ENCODE results near the gene TMEM45A. TPM values are rescaled to one million over a fixed set of nuclear protein-coding genes. Genes with fewer than 3 reads are reported as not detected.
"Not testable (repeated sequence)": the region's sequence is repeated elsewhere in the genome, so short reads cannot be mapped to it uniquely, and the experiment has no call there.

Gene TMEM45A
- total RNA-seq, 1 donor from 2014 or later: 13.1 TPM

DNA sequence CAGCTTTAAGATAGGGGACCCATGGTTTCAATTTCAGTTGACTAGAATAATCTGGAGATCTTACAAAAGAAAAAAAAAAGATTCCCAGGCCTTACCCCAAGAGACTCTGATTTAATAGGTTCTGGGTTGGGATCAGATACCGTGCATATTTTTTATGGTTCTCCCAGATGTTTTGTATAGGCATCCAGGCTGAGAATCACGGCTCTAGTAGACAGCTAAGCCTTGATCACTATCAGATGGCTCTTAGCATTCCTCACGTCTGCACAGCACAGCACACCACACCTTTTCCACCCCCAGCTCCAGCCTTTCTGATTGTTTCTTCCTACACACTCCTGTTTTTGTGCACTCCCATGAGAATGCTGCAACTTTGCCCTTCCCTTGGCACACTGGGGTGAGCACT lies 40.8 kb downstream of the TMEM45A start:
- DNase-seq (ENCODE audit: low spot score): no peak

DNA sequence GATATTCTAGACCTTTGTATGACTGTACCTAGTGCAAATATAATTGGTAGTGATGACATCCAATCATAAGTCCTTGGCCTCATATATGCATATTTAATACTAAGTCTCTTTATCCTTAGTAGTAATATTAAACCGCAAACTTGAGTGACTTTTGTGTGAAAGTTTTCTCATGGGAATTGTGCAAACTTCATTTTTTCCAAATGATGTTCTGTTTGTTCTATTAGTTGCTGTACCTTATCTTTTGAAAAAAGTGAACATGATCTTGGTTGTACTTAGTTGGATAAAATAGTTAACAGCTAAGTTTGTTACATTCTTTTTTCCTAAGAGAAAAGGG lies 43.2 kb downstream of the TMEM45A start:
- no peak for DNase-seq (ENCODE audit: low spot score)

DNA sequence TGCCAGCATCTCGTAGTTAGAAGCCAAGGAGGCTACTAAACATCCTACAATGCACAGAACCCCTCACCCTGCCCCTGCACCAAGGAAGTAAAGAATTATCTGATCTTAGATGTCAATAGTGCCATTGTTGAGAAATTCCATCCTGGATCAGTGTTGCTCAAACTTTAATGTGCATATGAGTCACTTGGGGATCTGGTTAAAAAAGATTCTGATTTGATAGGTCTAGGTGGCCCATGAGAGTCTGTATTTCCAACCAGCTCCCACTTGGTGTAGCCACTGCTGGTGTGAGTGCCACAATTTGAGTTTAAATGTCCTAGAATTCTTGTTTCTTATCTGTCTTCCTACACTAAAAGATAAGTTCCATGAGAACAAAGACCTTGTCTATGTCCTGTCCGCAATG lies 43.7 kb downstream of the TMEM45A start:
- no peak for DNase-seq (ENCODE audit: low spot score)

DNA sequence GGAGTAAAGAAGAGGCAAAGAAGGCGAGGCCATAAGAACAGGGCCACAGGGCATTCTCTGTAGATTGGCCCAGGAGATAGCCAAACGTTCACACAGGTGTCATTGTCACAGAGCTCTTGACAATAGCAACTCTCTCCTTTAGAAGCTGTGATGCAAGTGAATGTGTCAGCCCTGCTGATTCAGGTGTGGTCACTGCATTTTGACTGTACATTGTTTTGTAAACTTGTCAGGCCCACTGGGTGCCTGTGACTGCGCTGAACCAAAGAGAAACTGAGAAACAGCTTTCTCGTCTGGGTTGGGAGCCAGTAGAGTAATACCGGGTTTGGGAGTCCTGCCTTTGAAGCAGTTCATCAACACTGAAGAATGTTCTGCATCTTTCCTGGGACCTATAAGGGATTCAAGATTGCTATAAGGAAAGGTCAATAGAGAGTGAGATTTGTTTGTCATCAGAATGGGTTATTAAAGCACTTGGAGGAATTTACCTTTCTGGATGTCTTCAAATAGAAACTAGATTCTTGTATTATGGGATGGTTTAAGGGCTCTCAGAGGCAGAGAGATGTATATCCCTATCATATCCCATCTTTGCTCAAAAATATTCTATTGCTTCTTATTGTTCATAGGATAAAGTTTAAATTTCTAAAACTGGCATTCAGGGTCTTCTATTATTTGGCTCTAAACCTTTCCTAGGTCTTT lies 45.4 kb downstream of the TMEM45A start:
- no peak for DNase-seq (ENCODE audit: low spot score)

DNA sequence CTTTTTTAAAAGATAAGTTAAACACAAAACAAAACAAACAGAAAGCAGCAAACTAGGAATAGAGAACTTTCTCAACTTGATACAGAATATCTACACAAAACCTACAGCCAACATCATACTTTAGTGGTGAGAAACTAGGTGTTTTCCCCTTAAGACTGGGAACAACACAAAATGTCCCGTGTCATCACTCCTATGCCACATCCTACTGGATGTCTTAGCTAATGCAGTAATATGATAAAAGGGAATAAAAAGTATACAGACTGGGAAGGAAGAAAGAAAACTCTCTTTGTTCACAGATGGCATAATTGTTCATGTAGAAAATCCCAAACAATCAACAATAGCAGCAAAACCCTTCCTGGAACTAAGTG lies 45.9 kb downstream of the TMEM45A start:
- DNase-seq (ENCODE audit: low spot score): no peak

DNA sequence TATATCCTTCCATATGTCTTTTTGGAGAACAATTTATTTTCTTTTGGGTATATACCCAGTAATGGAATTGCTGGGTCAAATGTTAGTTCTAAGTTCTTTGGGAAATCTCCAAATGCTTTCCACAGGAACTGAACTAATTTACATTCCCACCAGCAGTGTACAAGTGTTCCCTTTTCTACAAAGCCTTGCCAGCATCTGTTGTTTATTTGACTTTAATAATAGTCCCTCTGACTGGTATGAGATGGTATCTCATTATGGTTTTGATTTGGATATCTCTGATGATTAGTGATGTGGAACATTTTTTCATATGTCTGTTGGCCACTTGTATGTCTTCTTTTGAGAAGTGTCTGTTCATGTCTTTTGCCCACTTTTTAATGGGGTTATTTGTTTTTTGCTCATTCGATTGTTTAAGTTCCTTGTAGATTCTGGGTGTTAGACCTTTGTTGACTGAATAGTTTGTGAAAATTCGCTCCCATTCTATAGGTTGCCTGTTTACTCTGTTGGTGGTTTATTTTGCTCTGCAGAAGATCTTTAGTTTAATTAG lies 48.4 kb downstream of the TMEM45A start:
- DNase-seq (ENCODE audit: low spot score): no peak

DNA sequence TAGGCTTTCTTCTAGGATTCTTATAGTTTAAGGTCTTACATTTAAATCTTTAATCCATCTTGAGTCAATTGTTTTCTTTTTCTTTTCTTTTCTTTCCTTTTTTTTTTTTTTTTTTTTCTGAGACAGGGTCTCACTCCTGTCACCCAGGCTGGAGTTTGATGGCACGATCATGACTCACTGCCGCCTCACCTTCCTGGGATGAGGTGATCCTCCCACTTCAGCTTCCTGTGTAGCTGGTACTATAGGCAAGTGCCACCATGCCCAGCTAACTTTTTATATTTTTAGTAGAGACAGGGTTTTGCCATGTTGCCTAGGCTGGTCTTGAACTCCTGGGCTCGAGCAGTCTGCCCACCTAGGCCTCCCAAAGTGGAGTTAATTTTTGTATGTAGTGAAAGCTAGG lies 49.0 kb downstream of the TMEM45A start:
- DNase-seq (ENCODE audit: low spot score): not testable (repeated sequence)

DNA sequence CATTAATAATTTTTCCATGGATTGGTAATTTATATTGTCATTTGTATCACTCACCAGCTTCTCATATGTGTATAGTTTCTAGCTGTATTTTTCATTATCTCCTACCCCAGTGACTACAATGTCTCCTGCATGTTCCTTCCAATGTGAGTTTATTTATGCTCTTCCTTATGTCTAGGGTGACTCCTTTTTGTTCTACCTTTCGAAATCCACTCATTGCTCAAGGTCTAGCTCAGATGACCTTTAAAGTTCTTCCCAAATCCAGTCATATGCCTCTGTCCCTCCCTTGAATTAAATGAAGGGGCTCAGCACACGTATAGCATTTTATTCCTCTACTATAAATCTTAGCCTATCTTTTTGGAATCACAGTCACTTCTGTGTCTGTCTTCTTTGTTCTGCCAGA lies 53.0 kb downstream of the TMEM45A start:
- DNase-seq (ENCODE audit: low spot score): no peak

DNA sequence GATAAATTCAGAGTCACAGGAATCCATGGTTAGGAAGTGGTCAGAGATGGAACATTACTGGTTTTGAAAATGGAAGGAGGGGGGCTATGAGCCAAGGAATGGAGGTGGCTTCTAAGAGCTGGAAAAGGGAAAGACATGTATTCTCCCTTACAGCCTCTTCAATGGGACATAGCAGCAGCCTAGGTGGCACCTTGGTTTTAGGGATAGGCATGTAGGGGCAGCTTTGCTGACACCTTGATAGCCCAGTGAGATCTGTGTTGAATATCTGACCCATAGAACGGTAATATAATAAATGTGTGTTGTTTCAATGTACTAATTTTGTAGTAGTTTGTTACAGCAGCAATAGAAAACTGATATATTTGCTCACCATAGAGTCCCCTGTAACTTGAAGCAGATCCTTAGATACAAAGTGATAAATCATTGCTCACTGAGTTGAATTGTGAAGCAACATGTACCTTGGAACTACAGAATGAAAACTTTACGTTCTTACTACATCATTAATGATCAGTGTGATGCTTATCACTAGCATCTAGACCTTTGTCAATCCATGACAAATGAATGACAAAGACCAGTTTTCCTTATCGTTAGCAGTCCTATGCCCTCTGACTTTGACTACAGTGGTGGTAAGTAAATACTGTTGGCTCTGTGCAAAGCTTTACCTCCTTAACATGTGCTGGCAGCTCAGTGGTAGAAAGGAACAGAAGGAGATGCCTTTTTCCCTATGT lies 53.8 kb downstream of the TMEM45A start:
- no peak for DNase-seq (ENCODE audit: low spot score)

DNA sequence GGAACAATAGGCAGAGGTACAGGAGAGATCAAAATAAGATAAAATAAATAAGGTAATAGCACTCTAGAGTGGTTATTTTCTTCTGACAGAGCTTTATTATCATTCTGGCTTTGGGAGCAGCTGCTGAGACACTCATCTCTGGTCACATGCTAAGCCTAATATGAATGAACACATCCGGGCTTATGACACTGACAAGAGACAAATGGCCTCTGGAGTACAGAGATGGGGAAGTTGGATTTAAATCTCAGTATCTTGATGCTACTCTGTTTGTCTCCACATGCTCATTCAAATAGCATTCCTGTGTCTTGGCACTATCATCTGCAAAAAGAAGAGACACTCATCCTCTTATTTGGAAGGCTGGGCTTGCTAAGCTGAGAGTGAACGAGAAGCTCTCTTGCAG lies 55.6 kb downstream of the TMEM45A start:
- no peak for DNase-seq (ENCODE audit: low spot score)

DNA sequence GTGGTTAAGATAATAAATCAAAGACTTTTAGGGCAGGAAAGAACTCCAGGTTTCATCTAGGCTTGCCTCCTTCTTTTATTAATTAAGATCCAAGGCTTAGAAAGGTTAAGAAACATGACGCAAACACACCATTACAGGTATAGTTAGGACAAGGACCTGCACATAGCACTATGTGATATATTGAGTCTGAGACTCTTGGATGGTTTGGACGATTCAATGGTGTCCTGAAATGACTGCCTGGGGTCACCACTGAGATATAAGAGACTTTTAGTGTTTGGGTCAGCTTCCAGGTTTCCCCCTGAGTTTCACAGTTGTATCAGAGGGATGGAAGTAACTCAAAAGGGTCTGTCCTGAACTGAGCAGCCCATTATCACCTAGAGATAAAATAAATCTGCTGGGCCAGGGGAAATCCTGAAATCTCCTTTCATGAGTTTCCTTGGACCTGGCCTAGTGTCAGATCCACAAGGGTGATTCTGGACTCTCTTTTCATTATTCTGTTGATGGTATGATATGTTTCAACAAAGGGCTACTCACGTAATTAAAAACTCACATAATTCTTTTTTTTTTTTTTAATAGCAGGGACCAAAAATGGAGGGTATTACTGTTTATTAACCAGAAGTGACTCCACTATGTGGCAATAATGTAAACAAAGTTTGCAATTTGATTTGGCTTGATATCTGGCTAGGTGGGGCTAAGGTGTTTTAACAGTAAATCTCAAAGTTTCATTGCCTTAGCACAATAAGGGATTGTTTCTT lies 61.4 kb downstream of the TMEM45A start:
- DNase-seq (ENCODE audit: low spot score): no peak

DNA sequence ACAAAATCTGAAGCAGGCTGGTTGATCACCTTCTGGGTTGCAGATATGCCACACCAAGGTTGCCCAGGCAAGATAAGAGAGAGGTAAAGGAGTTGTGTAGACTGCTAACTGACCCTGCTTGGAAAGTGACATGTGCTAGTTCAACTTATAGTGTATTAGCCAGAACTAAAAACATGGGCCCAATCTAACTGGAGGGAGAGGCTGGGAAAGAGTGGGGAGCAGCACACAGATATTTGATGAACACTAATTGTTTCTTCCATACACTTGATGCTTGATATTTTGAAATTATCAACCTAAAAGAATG lies 61.9 kb downstream of the TMEM45A start:
- no peak for DNase-seq (ENCODE audit: low spot score)

DNA sequence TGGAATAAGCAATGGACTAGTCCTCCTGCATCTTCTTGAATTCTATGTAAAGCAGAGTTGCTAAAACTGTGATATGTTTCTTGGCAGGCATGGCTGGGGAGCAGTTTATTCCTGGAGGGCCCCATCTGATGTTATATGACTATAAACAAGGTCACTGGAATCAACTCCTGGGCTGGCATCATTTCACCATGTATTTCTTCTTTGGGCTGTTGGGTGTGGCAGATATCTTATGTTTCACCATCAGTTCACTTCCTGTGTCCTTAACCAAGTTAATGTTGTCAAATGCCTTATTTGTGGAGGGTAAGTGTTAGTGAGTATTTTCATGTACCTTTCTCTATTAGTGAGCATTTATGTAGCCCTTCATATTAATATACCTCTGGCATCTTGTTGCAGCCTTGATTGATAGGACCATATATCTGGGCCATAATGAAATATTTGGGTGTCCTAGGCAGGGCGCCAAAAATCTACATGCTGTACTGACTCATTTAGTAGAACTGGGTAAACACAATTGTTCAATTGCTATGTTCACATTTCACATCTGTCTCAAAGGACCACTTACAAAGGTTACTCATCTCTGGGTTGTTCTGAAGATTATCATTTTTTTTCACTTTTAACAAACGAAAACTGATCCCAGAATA lies 64.4 kb downstream of the TMEM45A start:
- DNase-seq (ENCODE audit: low spot score): no peak

DNA sequence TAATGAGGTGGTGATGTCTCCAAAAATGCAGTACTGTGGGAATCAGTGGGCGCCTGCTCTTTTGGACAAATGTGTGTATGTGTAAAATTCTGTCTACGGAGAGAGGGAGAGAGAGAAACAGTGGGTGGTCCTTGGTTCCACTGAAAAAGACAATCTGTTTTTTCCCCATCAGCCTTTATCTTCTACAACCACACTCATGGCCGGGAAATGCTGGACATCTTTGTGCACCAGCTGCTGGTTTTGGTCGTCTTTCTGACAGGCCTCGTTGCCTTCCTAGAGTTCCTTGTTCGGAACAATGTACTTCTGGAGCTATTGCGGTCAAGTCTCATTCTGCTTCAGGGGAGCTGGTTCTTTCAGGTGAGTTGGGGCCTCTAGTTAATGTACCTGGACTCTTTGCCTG lies 65.8 kb downstream of the TMEM45A start:
- DNase-seq (ENCODE audit: low spot score): no peak

DNA sequence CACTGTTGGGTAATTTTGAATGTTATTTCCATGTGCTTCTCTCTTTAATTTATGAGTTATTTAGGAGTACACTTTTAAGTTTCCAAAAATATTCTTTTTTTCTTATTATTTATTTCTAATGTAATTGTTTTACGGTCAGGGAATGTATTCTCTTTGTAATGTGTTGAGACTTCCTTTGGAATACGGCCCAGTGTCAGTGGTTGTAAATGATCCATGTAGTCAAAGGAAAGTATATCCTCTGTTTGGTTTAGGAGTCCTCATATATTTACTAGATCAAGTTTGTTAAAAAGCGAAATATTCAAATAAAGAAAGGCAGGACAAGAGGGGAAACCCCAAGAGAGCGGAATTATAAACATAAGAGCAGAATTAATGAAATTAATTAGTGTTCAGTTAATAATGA lies 68.0 kb downstream of the TMEM45A start:
- no peak for DNase-seq (ENCODE audit: low spot score)

DNA sequence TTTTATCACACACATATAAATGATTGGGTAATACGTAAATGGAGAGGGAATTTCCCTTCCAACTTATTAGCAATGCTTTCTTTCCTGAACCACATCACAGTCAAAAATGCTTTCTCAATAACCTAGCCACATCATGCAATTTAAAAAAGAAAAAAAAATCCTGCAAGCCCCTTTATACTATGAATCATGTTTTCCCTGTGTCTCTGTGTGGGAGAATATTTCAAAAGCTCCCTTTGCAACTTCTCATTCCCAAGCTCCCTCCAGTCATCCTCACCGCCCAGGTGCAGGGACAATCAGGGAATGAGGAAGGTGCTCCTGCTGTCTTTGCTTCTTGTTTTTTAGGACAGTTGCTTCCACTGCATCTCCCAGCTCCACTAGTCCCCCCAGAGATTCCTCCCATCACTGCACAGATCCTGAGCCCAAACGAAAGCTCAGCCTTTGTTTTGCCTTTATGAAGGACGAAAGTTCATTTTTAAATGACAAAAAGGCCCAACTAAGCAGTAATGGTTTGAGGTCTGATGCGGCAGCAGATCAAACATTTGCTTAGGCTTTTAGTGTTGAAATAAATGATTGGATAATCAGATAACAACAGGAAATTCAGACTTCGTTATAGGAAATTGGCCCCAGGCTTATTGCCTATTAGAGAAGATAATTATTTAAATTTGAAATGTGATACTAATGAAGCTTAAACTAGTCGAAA lies 69.2 kb downstream of the TMEM45A start:
- no peak for DNase-seq (ENCODE audit: low spot score)

DNA sequence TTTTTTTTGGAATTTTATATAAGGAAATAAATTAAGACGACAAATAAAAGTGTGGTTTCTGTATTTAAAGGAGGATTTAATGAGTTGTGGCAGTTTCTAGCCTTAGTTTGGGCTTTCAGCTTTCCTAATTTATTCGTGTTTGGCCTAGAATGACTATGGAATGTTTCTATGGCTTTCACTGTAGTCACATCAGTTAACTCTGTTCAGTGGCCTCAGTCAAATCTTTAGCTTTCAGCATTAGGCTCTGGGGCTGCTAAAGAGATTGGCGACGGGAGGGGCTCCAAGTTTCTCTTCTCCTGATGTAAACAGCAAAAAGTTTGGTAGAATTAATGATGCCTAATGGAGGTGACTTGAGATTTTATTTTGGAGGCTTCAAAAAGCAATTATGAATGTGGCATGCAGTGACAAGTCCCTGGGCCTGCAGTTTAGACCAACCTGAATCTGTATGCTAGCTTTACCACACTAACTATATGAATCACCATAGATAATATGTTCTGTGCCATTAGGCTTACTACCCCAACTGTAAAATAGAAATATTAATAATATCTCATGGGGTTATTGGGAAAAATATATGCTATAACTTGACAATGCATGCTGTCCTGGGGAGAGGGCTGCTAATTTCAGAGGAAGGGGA lies 69.9 kb downstream of the TMEM45A start:
- DNase-seq (ENCODE audit: low spot score): no peak

DNA sequence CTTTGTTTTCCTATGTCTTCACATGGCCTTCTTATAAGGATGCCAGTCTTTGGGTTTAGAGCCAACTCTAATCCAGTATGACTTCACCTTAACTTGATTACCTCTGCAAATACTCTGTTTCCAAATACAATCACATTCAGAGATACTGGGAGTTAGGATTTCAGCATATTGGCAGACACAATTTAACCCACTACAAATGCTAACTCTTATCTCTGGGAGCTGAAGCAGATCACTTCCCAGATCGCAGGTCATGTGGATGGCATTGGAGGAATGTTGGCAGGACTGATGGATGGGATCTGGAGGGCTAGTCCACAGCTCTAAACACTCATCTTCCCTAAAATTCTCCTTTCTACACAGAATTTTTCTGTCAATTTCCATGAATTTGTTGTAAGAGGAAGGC lies 70.8 kb downstream of the TMEM45A start:
- DNase-seq (ENCODE audit: low spot score): no peak

DNA sequence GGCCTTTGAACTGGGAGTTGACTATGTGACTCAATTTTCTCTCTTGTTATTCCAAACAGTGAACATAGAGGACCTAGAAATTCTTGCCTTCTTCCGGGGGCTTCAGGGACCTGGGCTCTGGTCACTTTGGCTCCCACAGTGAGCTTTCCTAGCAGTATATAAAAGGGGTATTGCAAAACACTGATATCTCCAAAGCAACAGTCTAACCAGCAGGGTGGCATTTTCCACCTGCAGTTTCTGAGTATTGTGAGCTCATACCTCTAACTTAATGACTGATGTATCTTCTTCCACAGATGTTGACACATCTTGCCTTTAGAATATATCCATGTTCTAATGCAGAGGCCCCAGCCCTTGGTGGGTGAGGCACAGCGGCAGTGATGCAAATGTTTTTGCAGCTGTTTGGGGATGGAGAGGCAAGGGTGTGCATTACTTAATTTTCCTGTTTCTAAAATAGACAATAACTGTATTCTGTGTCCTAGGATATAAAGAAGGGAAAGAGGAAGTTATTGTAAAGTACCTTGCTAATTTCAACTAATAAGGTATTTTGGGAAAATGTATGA lies 71.3 kb downstream of the TMEM45A start:
- no peak for DNase-seq (ENCODE audit: low spot score)

DNA sequence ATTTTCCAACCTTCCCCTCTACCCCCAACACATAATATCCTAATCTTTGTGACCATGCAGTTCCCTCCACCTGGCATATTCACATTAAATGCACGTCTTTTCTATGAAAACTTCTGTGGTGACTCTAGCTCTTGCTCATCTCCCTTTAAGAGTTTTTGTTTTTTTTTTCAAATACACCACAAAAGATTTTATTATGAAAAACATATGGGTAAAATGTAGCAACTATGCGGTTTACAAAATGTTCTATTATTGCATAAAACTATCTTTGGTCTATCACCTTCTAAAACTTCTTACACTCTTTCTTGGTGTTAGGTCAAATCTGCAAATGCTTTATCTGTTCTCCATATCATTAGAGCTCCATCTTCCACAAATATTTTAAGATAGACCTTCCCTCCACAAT lies 78.4 kb downstream of the TMEM45A start:
- no peak for DNase-seq (ENCODE audit: low spot score)

DNA sequence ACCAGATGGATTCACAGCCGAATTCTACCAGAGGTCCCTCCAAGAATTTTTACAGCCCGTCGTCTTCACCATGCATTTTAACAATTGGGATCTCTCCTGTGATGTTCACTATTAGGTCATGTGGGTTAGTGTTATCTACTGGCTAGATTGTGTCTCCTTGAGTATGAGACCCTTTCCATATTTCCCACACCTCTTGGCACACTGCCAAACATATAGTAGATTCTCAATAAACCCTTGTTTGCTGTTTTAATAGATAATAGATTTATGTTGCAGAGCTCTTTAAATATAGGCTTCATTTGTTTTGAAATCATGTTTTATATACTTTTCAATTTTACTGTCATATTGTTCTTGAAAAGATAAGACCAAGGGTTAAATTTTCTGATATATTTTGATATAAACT lies 82.1 kb downstream of the TMEM45A start:
- no peak for DNase-seq (ENCODE audit: low spot score)

Measured in mucosa of gallbladder (tissue), 1 donor.